ENCODE data around the gene BIRC7. TPM values are rescaled to one million over a fixed set of nuclear protein-coding genes. Genes with fewer than 3 reads are reported as not detected.

The BIRC7 gene
- total and polyA plus RNA-seq, 10 donors: 0.40 to 2.9 (median 1.2) TPM; not detected in 2

DNA sequence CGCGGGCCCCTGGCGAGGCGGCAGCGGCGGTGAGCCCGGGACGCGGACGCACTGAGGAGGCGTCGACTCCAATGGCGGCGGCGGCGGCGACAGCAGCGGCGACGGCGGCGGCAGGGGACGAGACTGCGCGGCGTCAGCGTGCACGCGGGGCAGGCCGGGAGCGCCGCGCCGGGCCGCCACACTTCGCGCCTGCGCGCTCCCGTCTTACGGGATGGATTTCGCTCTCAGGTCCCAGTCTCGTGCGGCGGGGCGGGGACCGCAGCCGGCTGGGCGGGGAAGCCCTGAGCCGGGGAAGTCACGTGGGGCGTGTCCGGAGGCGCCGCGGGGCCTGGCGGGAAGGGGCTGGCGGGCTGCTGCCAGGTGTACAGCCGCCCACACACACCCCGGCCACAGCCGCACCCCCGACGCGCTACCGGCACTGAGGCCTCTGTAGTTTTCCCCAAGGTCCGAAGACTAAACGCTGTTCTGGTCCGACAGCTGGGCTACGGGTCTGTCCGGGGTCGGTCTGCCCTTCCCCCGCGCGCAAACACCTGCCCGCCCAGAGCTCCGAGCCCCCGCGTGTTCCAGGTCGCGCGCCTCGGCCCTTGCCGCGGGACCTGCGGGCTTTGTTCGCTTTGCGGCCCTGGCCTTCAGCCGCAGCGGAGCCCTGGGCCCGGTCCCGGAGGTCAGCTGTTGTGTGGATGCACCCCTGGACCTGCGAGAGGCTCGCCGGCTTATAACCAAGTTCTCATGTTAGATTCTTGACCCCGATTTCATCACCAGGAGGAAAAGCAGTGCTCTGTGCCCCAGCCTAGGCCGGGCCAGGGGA, 19.5 kb upstream of the BIRC7 start, which contains the start of gene YTHDF1:
TSS of gene YTHDF1 (minus strand) at position 91 of the 808 bp plus-strand sequence. CDS start 239 bp downstream, outside the sequence.
- Histone ChIP-seq H3K27ac (peak within 1 kb of the TSS; percentile 79 to 91 (median 85)), H3K4me3 (peak within 1 kb of the TSS; percentile 83 to 98 (median 89)), H3K9me3 (no peaks in the 10 kb centered on the region), H3K36me3 (peaks cover 0 to 36% (median 22%) of the 10 kb centered on the region in 6 donors), H3K27me3 (replicated peaks in 1 of 7) (peaks cover 0 to 12% (median 0%) of the 10 kb centered on the region in 7 donors), H3K4me1 (peaks cover 16 to 54% (median 45%) of the 10 kb centered on the region in 6 donors)
- intact Hi-C loops (cut with DNase I; ENCODE audit: low total_unique reads): no loop called here
- peak; percentile 100 for DNase-seq
- 1 to 8% (median 1%) methylated on average over 10 to 96 of the region's 96 CpGs for WGBS, 5 donors
- TF ChIP-seq, protein P1, sequence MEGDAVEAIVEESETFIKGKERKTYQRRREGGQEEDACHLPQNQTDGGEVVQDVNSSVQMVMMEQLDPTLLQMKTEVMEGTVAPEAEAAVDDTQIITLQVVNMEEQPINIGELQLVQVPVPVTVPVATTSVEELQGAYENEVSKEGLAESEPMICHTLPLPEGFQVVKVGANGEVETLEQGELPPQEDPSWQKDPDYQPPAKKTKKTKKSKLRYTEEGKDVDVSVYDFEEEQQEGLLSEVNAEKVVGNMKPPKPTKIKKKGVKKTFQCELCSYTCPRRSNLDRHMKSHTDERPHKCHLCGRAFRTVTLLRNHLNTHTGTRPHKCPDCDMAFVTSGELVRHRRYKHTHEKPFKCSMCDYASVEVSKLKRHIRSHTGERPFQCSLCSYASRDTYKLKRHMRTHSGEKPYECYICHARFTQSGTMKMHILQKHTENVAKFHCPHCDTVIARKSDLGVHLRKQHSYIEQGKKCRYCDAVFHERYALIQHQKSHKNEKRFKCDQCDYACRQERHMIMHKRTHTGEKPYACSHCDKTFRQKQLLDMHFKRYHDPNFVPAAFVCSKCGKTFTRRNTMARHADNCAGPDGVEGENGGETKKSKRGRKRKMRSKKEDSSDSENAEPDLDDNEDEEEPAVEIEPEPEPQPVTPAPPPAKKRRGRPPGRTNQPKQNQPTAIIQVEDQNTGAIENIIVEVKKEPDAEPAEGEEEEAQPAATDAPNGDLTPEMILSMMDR (IDR thresholded peaks at IDR 0.05 in 8 of 11, conservative IDR thresholded peaks at IDR 0.05 in 3 of 11): peak in 1 of 11 experiments; percentile 12
- TF ChIP-seq POLR2AphosphoS5 (IDR thresholded peaks at IDR 0.05): peak; percentile 84 to 91 (median 90)
- peak in 1 of 3 donors; percentile 64 for TF ChIP-seq POLR2A (IDR thresholded peaks at IDR 0.05)

DNA sequence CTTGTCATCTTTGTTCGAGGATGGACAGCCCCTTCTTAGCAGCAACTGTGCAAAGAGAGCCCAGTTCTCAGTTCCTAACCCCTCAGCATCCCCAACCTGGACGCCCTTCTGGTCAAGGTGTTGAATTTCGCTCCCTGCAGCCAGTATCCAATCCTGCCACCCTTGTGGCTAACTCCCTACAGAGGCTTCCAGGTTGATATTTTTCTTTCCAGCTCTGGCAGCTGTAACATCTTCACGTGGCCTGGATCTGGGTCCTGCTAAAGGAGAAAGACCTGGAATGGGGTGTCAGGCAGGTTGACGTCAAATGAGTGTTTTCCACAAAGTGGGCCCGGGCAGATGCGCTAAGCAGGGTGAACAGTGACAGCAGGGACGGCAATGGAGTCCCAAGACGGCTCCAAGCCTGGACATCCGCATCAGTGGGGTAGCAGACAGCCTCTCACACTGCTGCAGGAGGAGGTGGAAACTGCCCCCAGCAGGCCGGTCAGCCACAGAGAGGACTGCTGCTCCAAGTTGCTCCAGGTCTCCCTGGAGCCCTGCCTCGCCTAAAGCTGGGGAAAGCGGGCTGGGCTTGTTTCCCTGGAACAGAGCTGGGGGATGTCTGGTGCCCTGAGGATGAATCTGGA, 18.7 kb upstream of the BIRC7 start:
- peak overlapping the region in 7 of 8 donors; percentile 80 to 91 (median 85) for H3K27ac ChIP-seq
- DNase-seq: no peak
- peaks cover 0 to 29% (median 17%) of the 10 kb centered on the region in 6 donors for H3K36me3 ChIP-seq
- H3K27me3 ChIP-seq (replicated peaks in 1 of 7): peaks cover 0 to 12% (median 0%) of the 10 kb centered on the region in 7 donors
- no peaks in the 10 kb centered on the region for H3K9me3 ChIP-seq
- H3K4me1 ChIP-seq: peaks cover 16 to 47% (median 41%) of the 10 kb centered on the region in 6 donors
- H3K4me3 ChIP-seq: peak overlapping the region; percentile 47 to 98 (median 86)
- intact Hi-C loops (cut with DNase I; ENCODE audit: low total_unique reads): no loop called here
- 79 to 89% (median 83%) methylated on average over 13 of the region's 13 CpGs for WGBS, 5 donors
- TF ChIP-seq POLR2AphosphoS5 (IDR thresholded peaks at IDR 0.05) (no peak), POLR2A (IDR thresholded peaks at IDR 0.05) (no peak)
- TF ChIP-seq, protein P1 (IDR thresholded peaks at IDR 0.05 in 8 of 11, conservative IDR thresholded peaks at IDR 0.05 in 3 of 11): no peak

DNA sequence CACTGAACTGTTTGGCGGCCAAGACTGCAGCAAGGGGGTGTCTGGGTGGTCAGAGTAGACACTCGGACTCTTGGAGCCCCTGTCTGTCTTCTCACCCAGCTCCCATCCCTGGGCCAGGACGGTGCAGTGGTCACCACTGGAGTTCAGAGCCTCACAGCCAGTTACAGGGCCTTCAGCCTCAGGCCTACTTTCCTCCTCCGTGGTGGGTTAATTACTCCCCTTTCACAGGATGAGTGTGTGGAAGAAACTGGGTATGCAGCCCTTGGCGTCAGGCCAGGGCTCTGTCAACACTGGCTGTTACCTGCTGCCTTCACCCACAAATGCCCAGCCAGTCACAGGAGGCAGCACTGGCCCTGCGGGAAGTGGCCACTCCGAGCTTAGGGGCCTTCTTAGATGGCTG, 18.0 kb upstream of the BIRC7 start:
- no peak overlapping the region for H3K27ac ChIP-seq
- H3K4me3 ChIP-seq: no peak overlapping the region
- H3K9me3 ChIP-seq: no peaks in the 10 kb centered on the region
- intact Hi-C loops (cut with DNase I; ENCODE audit: low total_unique reads): no loop called here
- no peak for DNase-seq
- 77 to 91% (median 84%) methylated on average over 3 to 7 of the region's 7 CpGs for WGBS, 5 donors
- TF ChIP-seq POLR2AphosphoS5 (IDR thresholded peaks at IDR 0.05) (no peak), POLR2A (IDR thresholded peaks at IDR 0.05) (no peak)
- TF ChIP-seq, protein P1 (IDR thresholded peaks at IDR 0.05 in 8 of 11, conservative IDR thresholded peaks at IDR 0.05 in 3 of 11): no peak
- peaks cover 0 to 15% (median 0%) of the 10 kb centered on the region in 7 donors for H3K27me3 ChIP-seq (replicated peaks in 1 of 7)
- peaks cover 12 to 40% (median 33%) of the 10 kb centered on the region in 6 donors for H3K4me1 ChIP-seq
- H3K36me3 ChIP-seq: peaks cover 0 to 22% (median 10%) of the 10 kb centered on the region in 6 donors
